Measurements from ENCODE around the gene ING5.

DNA sequence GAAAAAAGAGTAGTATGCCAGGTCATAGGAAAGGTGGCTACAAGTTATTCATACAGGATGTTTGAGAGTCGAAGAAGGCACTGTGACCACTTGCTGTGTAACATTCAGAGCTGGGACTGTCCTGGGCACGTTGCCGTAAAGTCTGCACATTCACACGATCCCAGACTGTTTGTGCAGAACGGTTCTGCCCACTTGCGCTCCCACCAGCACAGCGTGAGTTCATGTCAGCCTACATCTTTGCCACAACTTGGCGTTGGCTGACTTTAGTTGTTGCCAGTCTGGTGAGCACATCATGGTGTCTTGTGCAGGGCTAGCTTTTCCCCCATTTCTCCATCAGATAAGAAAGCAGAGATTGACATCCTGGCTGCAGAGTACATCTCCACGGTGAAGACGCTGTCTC lies 7.0 kb downstream of the ING5 start:
- TF ChIP-seq POLR2A (IDR thresholded peaks at IDR 0.05; ENCODE audit: low read depth, low read length): no peak
- TF ChIP-seq POLR2AphosphoS5 (IDR thresholded peaks at IDR 0.05; ENCODE audit: low read depth, low read length): no peak
- no peak for TF ChIP-seq TAF1 (IDR thresholded peaks at IDR 0.05; ENCODE audit: borderline replicate concordance, low read depth, low read length)
